ENCODE results near the gene SERPINB13. TPM values are rescaled to one million over a fixed set of nuclear protein-coding genes. Genes with fewer than 3 reads are reported as not detected.

The SERPINB13 gene
- total RNA-seq, 4 donors from 2014 or later, result not detected

GRCh38 chr18:63570721-63571120 lies 16.4 kb upstream of the SERPINB13 start:
- Histone ChIP-seq H3K27ac (no peak overlapping the region), H3K4me1 (no peaks in the 10 kb centered on the region), H3K4me3 (no peak overlapping the region), H3K36me3 (no peaks in the 10 kb centered on the region), H3K27me3 (no peaks in the 10 kb centered on the region), H3K9me3 (no peaks in the 10 kb centered on the region)
- no peak for DNase-seq
- intact Hi-C loops (cut with DNase I; ENCODE audit: low total_unique reads), result no loop called here
- no peak for TF ChIP-seq CTCF (IDR thresholded peaks at IDR 0.05)
- no peak for TF ChIP-seq POLR2A (IDR thresholded peaks at IDR 0.05)

- DNase-seq, result no peak
- intact Hi-C loops (cut with DNase I; ENCODE audit: low total_unique reads), result no loop called here
- TF ChIP-seq POLR2A (IDR thresholded peaks at IDR 0.05), result no peak
- TF ChIP-seq CTCF (IDR thresholded peaks at IDR 0.05), result no peak
- Histone ChIP-seq H3K36me3 (no peaks in the 10 kb centered on the region), H3K4me3 (no peak overlapping the region), H3K27me3 (no peaks in the 10 kb centered on the region), H3K4me1 (no peaks in the 10 kb centered on the region), H3K9me3 (no peaks in the 10 kb centered on the region), H3K27ac (no peak overlapping the region)
Observed at GRCh38 chr18:63575681-63576080, 11.5 kb upstream of the SERPINB13 start.

- TF ChIP-seq POLR2A (IDR thresholded peaks at IDR 0.05) (no peak), CTCF (IDR thresholded peaks at IDR 0.05) (peak; percentile 52 to 60 (median 56))
- Histone ChIP-seq H3K9me3 (no peaks in the 10 kb centered on the region), H3K4me1 (no peaks in the 10 kb centered on the region), H3K36me3 (no peaks in the 10 kb centered on the region), H3K27me3 (no peaks in the 10 kb centered on the region), H3K27ac (no peak overlapping the region), H3K4me3 (no peak overlapping the region)
- intact Hi-C loops (cut with DNase I; ENCODE audit: low total_unique reads), result no loop called here
- peak in 1 of 2 donors; percentile 28 for DNase-seq
Observed at GRCh38 chr18:63578357-63578958, 8.7 kb upstream of the SERPINB13 start.

GRCh38 chr18:63579616-63580015 lies 7.5 kb upstream of the SERPINB13 start:
- no peak for TF ChIP-seq CTCF (IDR thresholded peaks at IDR 0.05)
- no peak for TF ChIP-seq POLR2A (IDR thresholded peaks at IDR 0.05)
- H3K27me3 ChIP-seq, result no peaks in the 10 kb centered on the region
- H3K9me3 ChIP-seq, result no peaks in the 10 kb centered on the region
- intact Hi-C loops (cut with DNase I; ENCODE audit: low total_unique reads), result loop anchor here (10.0 kb wide), 1 partner anchor 55 kb away; no protein-coding TSS in a partner anchor
- H3K27ac ChIP-seq, result no peak overlapping the region
- H3K4me3 ChIP-seq, result no peak overlapping the region
- H3K4me1 ChIP-seq, result no peaks in the 10 kb centered on the region
- no peaks in the 10 kb centered on the region for H3K36me3 ChIP-seq
- no peak for DNase-seq

GRCh38 chr18:63585988-63586387 lies 1.2 kb upstream of the SERPINB13 start:
- Histone ChIP-seq H3K27me3 (no peaks in the 10 kb centered on the region), H3K27ac (no peak overlapping the region), H3K36me3 (no peaks in the 10 kb centered on the region), H3K4me3 (no peak overlapping the region), H3K9me3 (no peaks in the 10 kb centered on the region), H3K4me1 (no peaks in the 10 kb centered on the region)
- intact Hi-C loops (cut with DNase I; ENCODE audit: low total_unique reads), result loop anchor here (10.0 kb wide), 1 partner anchor 61 kb away; no protein-coding TSS in a partner anchor
- no peak for TF ChIP-seq POLR2A (IDR thresholded peaks at IDR 0.05)
- no peak for TF ChIP-seq CTCF (IDR thresholded peaks at IDR 0.05)
- DNase-seq, result no peak
